Endodermal cell (in vitro differentiated cells): ENCODE results near the gene PER1. TPM values are rescaled to one million over a fixed set of nuclear protein-coding genes. Genes with fewer than 3 reads are reported as not detected.
A peak's percentile ranks its signal among the peaks of the same experiment; 100 is the strongest.

Source experiments
- DNase-seq: peaks from one replicate; pipeline ENCODE4 v3.0.0-alpha.2; 2017
- H3K27ac ChIP-seq: 2 replicates; pipeline ENCODE4 v1.5.1; 2013; ENCODE audit warnings: mild to moderate bottlenecking, low read depth, low read length, moderate library complexity
- H3K27me3 ChIP-seq: 2 replicates; pipeline ENCODE4 v1.6.1; 2013; ENCODE audit warnings: mild to moderate bottlenecking, low read length, moderate library complexity; ENCODE audit not compliant: insufficient read depth, control insufficient read depth, poor library complexity, severe bottlenecking
- H3K36me3 ChIP-seq: 2 replicates; pipeline ENCODE4 v1.7.0; 2013; ENCODE audit warnings: mild to moderate bottlenecking, low read length, moderate library complexity; ENCODE audit not compliant: control insufficient read depth, insufficient read depth
- H3K4me1 ChIP-seq: one replicate; pipeline ENCODE4 v1.7.0; 2013; ENCODE audit warnings: low read length; ENCODE audit not compliant: control insufficient read depth, insufficient read depth
- H3K4me3 ChIP-seq: 2 replicates; pipeline ENCODE4 v1.5.1; 2013; ENCODE audit warnings: mild to moderate bottlenecking, low read length, moderate library complexity
- H3K9ac ChIP-seq: 2 replicates; pipeline ENCODE4 v1.6.1; 2013; ENCODE audit warnings: mild to moderate bottlenecking, low read length, moderate library complexity; ENCODE audit not compliant: poor library complexity, severe bottlenecking; ENCODE audit errors: extremely low read depth
- H3K9me3 ChIP-seq: 2 replicates; pipeline ENCODE4 v1.6.1; 2013; ENCODE audit warnings: mild to moderate bottlenecking, low read length, moderate library complexity; ENCODE audit not compliant: control insufficient read depth
- H3K27ac Mint-ChIP-seq: 2 replicates; pipeline ENCODE4 v1.8.0; 2020; ENCODE audit warnings: mixed read lengths
- H3K27me3 Mint-ChIP-seq: 2 replicates; pipeline ENCODE4 v1.8.0; 2021; ENCODE audit warnings: mild to moderate bottlenecking, mixed read lengths; ENCODE audit not compliant: insufficient read depth
- H3K36me3 Mint-ChIP-seq: 2 replicates; pipeline ENCODE4 v1.8.0; 2020; ENCODE audit warnings: low read depth, mixed read lengths
- H3K4me1 Mint-ChIP-seq: 2 replicates; pipeline ENCODE4 v1.8.0; 2020; ENCODE audit warnings: mixed read lengths
- H3K4me3 Mint-ChIP-seq: 2 replicates; pipeline ENCODE4 v1.8.0; 2020; ENCODE audit warnings: mild to moderate bottlenecking, moderate library complexity, mixed read lengths
- H3K9me3 Mint-ChIP-seq: 2 replicates; pipeline ENCODE4 v1.8.0; 2020; ENCODE audit warnings: mild to moderate bottlenecking, mixed read lengths
- WGBS, 2 experiments: methylation state at CpG; one replicate each; pipeline versions ENCODE4 v1.1.5 to v1.1.7; 2013; ENCODE audit warnings: missing lambda C conversion rate in 2 of 2, mixed read lengths in 1 of 2; ENCODE audit not compliant: insufficient coverage in 1 of 2, insufficient read length in 1 of 2; 5-methylcytosine and 5-hydroxymethylcytosine counted together
- total RNA-seq, 2 donors: library from RNA; stranded (reverse); fragmentation: NEBNext Ultra II Directional in 1 of 2; extraction: Animal tissue kit (Norgen Biotek cat#: 25700) in 1 of 2; gene quantifications; 2 replicates in 1 of 2; 3 replicates in 1 of 2; pipeline ENCODE4 v1.2.1, GENCODE V29; 2021
- TF ChIP-seq, protein P1 (sequence below): fragments of 200-600 bp; sonication (generic); conservative IDR thresholded peaks from 2 replicates; pipeline ENCODE4 v1.5.0; 2021; ENCODE audit warnings: antibody characterized with exemption, mild to moderate bottlenecking

Gene PER1
- total RNA-seq, 2 donors from 2014 or later = 38.3 to 53.7 TPM

DNA sequence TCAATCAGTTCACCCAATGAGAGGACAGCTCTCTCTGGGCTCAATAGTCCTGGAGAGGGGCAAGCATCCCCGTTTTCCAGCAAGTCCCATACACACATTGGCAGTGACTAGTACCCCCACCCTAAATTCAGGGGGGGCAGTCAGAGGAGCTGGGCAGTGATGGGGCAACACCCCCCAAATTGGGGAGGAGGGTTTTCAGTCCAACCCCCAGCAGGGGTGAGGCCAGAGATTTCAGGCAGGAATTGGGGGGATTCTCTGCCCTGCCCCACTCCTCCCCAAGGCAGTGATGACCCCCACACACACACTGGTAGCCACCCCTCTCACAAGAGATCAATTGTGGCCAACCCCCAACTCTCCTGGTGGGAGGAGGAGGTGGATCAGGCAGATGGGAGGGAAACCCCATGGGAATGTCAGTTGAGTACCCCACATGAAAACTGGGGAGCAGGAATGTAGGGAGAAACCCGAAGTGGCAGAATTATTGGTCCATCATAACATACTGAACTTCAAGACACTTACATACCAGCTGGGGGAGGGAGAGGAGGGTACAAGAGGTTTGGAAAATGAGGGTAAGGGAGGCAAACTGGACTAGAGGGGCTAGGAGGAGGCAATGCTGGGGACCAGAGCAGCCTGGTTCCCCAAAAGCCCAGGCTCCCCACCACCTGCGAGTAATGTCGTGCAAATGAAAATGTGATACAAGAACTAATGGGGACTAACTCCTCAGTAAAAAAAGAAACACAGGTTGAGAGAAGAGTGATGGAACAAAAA, 7.4 kb upstream of the PER1 start:
- no peak overlapping the region for H3K27ac Mint-ChIP-seq
- H3K4me3 Mint-ChIP-seq = peak overlapping the region; percentile 77

DNA sequence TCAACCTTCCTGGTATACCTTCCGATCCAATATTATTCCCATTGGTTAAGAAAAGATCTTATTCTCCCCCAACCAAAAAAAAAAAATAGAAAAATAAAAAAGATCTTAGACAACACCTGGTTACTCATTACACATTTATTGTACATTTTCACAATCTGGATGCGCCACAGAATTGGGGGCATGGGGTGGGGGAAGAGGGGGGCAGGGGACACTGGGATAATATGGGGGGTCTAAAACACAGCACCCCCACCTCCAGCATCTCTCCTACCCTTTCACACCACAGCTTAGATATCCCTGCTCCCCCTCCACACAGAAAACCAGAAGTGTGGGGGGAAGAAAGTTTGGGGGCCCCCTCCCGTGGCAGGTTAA, 6.8 kb upstream of the PER1 start:
- Mint-ChIP-seq H3K27me3 (no peaks in the 10 kb centered on the region), H3K36me3 (peaks cover 31% of the 10 kb centered on the region), H3K4me1 (peaks cover 22% of the 10 kb centered on the region), H3K4me3 (no peak overlapping the region), H3K27ac (no peak overlapping the region), H3K9me3 (no peaks in the 10 kb centered on the region)
- DNase-seq = no peak
- Histone ChIP-seq H3K9ac (no peak overlapping the region), H3K4me1 (peaks cover 15% of the 10 kb centered on the region), H3K36me3 (peaks cover 27% of the 10 kb centered on the region), H3K9me3 (no peaks in the 10 kb centered on the region), H3K27me3 (no peaks in the 10 kb centered on the region), H3K27ac (no peak overlapping the region), H3K4me3 (no peak overlapping the region)
- TF ChIP-seq, protein P1, sequence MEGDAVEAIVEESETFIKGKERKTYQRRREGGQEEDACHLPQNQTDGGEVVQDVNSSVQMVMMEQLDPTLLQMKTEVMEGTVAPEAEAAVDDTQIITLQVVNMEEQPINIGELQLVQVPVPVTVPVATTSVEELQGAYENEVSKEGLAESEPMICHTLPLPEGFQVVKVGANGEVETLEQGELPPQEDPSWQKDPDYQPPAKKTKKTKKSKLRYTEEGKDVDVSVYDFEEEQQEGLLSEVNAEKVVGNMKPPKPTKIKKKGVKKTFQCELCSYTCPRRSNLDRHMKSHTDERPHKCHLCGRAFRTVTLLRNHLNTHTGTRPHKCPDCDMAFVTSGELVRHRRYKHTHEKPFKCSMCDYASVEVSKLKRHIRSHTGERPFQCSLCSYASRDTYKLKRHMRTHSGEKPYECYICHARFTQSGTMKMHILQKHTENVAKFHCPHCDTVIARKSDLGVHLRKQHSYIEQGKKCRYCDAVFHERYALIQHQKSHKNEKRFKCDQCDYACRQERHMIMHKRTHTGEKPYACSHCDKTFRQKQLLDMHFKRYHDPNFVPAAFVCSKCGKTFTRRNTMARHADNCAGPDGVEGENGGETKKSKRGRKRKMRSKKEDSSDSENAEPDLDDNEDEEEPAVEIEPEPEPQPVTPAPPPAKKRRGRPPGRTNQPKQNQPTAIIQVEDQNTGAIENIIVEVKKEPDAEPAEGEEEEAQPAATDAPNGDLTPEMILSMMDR = no peak
- whole genome bisulfite sequencing, 2 experiments = 64 to 75% methylated on average over 2 of the region's 3 CpGs

More for the DNA sequence above, 7.4 kb upstream of the PER1 start:
- DNase-seq = no peak
- Histone ChIP-seq H3K4me3 (no peak overlapping the region), H3K9ac (no peak overlapping the region), H3K27me3 (no peaks in the 10 kb centered on the region), H3K36me3 (peaks cover 27% of the 10 kb centered on the region), H3K27ac (no peak overlapping the region), H3K4me1 (peaks cover 19% of the 10 kb centered on the region), H3K9me3 (no peaks in the 10 kb centered on the region)
- H3K36me3 Mint-ChIP-seq = peaks cover 31% of the 10 kb centered on the region
- 85 to 96% methylated on average over 3 of the region's 4 CpGs for WGBS, 2 experiments
- H3K27me3 Mint-ChIP-seq = no peaks in the 10 kb centered on the region
- H3K9me3 Mint-ChIP-seq = no peaks in the 10 kb centered on the region
- H3K4me1 Mint-ChIP-seq = peaks cover 29% of the 10 kb centered on the region
- TF ChIP-seq, protein P1 = no peak

DNA sequence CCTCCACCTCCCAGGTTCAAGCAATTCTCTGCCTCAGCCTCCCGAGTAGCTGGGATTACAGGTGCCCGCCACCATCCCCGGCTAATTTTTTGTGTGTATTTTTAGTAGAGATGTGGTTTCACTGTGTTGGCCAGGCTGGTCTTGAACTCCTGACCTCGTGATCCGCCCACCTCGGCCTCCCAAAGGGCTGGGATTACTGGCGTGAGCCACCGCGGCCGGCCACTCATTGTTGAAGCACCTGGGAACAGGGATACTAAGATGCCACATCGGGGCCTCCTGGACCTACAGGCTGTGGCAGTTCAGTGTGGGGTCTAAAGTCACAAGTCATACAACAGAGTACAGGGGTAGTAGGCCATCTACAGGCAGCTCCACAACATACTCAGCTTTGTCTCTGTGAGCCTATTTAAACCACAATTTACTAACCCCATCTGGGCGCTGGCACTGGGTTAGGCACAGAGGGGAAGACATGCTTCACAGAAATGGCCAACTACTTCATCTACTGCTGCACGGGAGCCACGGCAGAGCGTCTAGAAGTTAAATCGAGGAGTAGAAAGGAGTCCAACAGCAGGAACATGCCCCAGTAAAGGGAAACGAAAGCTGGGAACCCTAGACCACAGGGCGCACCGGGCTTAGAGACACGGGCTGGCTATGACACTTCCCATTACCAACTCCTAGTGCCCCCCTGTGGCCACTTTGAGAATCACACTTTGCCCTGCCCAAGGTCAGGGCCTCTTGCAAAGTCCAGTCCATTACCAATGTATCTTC, 6.2 kb upstream of the PER1 start:
- no peaks in the 10 kb centered on the region for H3K27me3 Mint-ChIP-seq

More for the DNA sequence above, 6.2 kb upstream of the PER1 start:
- H3K36me3 Mint-ChIP-seq = peaks cover 31% of the 10 kb centered on the region
- H3K9ac ChIP-seq = no peak overlapping the region
- H3K4me3 Mint-ChIP-seq = no peak overlapping the region
- H3K9me3 Mint-ChIP-seq = no peaks in the 10 kb centered on the region
- H3K27ac Mint-ChIP-seq = peak overlapping the region; percentile 57
- peak; percentile 99 for DNase-seq
- peaks cover 20% of the 10 kb centered on the region for H3K4me1 Mint-ChIP-seq
- no peak overlapping the region for H3K27ac ChIP-seq
- no peaks in the 10 kb centered on the region for H3K27me3 ChIP-seq
- H3K4me3 ChIP-seq = no peak overlapping the region
- TF ChIP-seq, protein P1 = peak; percentile 94
- H3K36me3 ChIP-seq = peaks cover 27% of the 10 kb centered on the region
- no peaks in the 10 kb centered on the region for H3K9me3 ChIP-seq
- H3K4me1 ChIP-seq = peaks cover 12% of the 10 kb centered on the region
- WGBS, 2 experiments = 57 to 69% methylated on average over 14 to 20 of the region's 20 CpGs
